NB4 (cell line): Measurements from ENCODE around the gene KRT15.

Source experiments
- POLR2A ChIP-seq: IDR thresholded peaks from 2 replicates; pipeline ENCODE4 v1.6.1; 2011; ENCODE audit warnings: mild to moderate bottlenecking; ENCODE audit not compliant: insufficient read length; ENCODE audit errors: extremely low read depth
- TF ChIP-seq, protein P1 (sequence below): IDR thresholded peaks from one replicate; pipeline ENCODE4 v1.5.1; 2012; ENCODE audit warnings: low read depth, low read length

DNA sequence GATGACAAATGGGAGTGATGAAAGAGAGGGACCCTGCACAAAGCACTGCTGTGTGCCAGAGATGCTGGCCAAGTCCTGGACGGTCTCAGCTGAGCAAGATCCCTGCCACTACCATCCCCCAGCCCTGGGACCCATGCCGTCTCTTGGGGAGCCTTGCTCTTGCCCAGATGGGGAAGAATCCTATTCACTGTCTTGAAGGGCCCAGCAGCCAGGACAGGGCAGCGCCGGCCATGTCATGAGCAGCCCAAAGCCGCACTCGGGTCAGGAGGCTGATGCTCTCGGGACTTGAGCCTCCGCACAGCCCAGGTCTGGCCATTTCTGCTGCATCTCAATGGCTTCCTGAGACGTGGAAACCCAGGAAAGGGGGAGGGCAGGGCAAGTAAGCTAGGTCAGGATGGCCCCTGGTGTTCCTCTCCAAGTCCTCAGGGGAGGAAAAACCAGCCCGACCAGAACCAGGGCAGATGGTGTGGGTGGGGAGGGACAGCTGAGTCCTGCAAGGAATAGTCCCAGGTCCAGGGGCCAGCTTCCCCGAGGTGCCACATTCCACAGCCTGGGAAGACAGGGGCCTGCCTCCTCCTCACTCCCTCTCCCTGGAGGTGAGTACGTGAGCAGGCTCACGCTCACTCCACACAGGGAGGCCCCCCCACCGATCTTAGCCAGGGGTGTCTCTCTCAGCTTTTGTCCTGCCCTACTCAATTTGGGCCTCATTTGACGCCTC, 17.2 kb upstream of the KRT15 start:
- TF ChIP-seq, protein P1, sequence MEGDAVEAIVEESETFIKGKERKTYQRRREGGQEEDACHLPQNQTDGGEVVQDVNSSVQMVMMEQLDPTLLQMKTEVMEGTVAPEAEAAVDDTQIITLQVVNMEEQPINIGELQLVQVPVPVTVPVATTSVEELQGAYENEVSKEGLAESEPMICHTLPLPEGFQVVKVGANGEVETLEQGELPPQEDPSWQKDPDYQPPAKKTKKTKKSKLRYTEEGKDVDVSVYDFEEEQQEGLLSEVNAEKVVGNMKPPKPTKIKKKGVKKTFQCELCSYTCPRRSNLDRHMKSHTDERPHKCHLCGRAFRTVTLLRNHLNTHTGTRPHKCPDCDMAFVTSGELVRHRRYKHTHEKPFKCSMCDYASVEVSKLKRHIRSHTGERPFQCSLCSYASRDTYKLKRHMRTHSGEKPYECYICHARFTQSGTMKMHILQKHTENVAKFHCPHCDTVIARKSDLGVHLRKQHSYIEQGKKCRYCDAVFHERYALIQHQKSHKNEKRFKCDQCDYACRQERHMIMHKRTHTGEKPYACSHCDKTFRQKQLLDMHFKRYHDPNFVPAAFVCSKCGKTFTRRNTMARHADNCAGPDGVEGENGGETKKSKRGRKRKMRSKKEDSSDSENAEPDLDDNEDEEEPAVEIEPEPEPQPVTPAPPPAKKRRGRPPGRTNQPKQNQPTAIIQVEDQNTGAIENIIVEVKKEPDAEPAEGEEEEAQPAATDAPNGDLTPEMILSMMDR: no peak
- no peak for TF ChIP-seq POLR2A
